Mesothelial cell of epicardium (in vitro differentiated cells): ENCODE data around the gene PDZD7. TPM values are rescaled to one million over a fixed set of nuclear protein-coding genes. Genes with fewer than 3 reads are reported as not detected.

Experiments used
- DNase-seq, 2 experiments: peaks; one replicate each; pipeline ENCODE4 v3.0.0; 2021; ENCODE audit warnings: low spot score in 2 of 2; ENCODE audit not compliant: unreplicated experiment in 2 of 2
- H3K27ac Mint-ChIP-seq: 2 replicates; pipeline ENCODE4 v1.8.0; 2021; ENCODE audit warnings: mixed read lengths
- H3K27me3 Mint-ChIP-seq: 2 replicates; pipeline ENCODE4 v1.8.0; 2021; ENCODE audit warnings: low read depth, mixed read lengths
- H3K36me3 Mint-ChIP-seq: 2 replicates; pipeline ENCODE4 v1.8.0; 2021; ENCODE audit warnings: mixed read lengths
- H3K4me1 Mint-ChIP-seq: 2 replicates; pipeline ENCODE4 v1.8.0; 2021; ENCODE audit warnings: mixed read lengths
- H3K4me3 Mint-ChIP-seq: 2 replicates; pipeline ENCODE4 v1.8.0; 2021; ENCODE audit warnings: mild to moderate bottlenecking, moderate library complexity, mixed read lengths
- H3K9me3 Mint-ChIP-seq: 2 replicates; pipeline ENCODE4 v1.8.0; 2021; ENCODE audit warnings: mixed read lengths
- CTCF ChIP-seq: fragments of 200-600 bp; sonication (generic); IDR thresholded peaks from one replicate; pipeline ENCODE4 v1.5.0; 2021; ENCODE audit warnings: antibody characterized with exemption; ENCODE audit not compliant: unreplicated experiment
- total RNA-seq: library from RNA; stranded (reverse); gene quantifications from 3 replicates; pipeline ENCODE4 v1.2.1, GENCODE V29; 2021

Gene PDZD7
- total RNA-seq, 1 donor from 2014 or later, result 1.8 TPM

GRCh38 chr10:100972115-100972903 lies 58.6 kb downstream of the PDZD7 start:
- H3K4me1 Mint-ChIP-seq, result peaks cover 18% of the 10 kb centered on the region
- TF ChIP-seq CTCF, result no peak
- DNase-seq, result peak in 1 of 2 experiments; percentile 34
- H3K9me3 Mint-ChIP-seq, result no peaks in the 10 kb centered on the region
- no peaks in the 10 kb centered on the region for H3K27me3 Mint-ChIP-seq
- no peak overlapping the region for H3K4me3 Mint-ChIP-seq
- no peaks in the 10 kb centered on the region for H3K36me3 Mint-ChIP-seq
- no peak overlapping the region for H3K27ac Mint-ChIP-seq

- Mint-ChIP-seq H3K4me3 (peak overlapping the region; percentile 74), H3K9me3 (no peaks in the 10 kb centered on the region), H3K27me3 (no peaks in the 10 kb centered on the region), H3K27ac (no peak overlapping the region), H3K4me1 (peaks cover 13% of the 10 kb centered on the region), H3K36me3 (no peaks in the 10 kb centered on the region)
- TF ChIP-seq CTCF, result no peak
- DNase-seq, result no peak
Observed at GRCh38 chr10:100970914-100971811, 59.8 kb downstream of the PDZD7 start.

- no peak for TF ChIP-seq CTCF
- peak in 1 of 2 experiments; percentile 38 for DNase-seq
- Mint-ChIP-seq H3K36me3 (no peaks in the 10 kb centered on the region), H3K9me3 (no peaks in the 10 kb centered on the region), H3K4me3 (peak overlapping the region; percentile 74), H3K27ac (no peak overlapping the region), H3K4me1 (peaks cover 13% of the 10 kb centered on the region), H3K27me3 (no peaks in the 10 kb centered on the region)
Observed at GRCh38 chr10:100970076-100970913, 60.6 kb downstream of the PDZD7 start.

GRCh38 chr10:100969187-100970075 lies 61.5 kb downstream of the PDZD7 start, which contains the start of gene SEMA4G:
Gene SEMA4G (plus strand): TSS chr10:100969504. CDS start chr10:100972913, 3,409 bp downstream.
- H3K9me3 Mint-ChIP-seq, result no peaks in the 10 kb centered on the region
- no peak within 1 kb of the TSS for H3K27ac Mint-ChIP-seq
- H3K27me3 Mint-ChIP-seq, result no peaks in the 10 kb centered on the region
- H3K4me1 Mint-ChIP-seq, result peaks cover 13% of the 10 kb centered on the region
- H3K4me3 Mint-ChIP-seq, result peak within 1 kb of the TSS; percentile 74
- DNase-seq, result peak; percentile 48 to 68
- no peaks in the 10 kb centered on the region for H3K36me3 Mint-ChIP-seq
- TF ChIP-seq CTCF, result peak; percentile 72
